NCI-H446 (cell line): Measurements from ENCODE around the gene ADD2.
"Not testable (repeated sequence)": the region's sequence is repeated elsewhere in the genome, so short reads cannot be mapped to it uniquely, and the experiment has no call there.

Experiments used
- DNase-seq, 2 experiments: peaks; one replicate each; lab custom pipeline; 2025; lab: John Stamatoyannopoulos, UW

Gene ADD2

GRCh38 chr2:70748002-70748784, 19.8 kb downstream of the ADD2 start:
- no peak for DNase-seq

GRCh38 chr2:70747284-70747683, 20.7 kb downstream of the ADD2 start:
- no peak for DNase-seq

GRCh38 chr2:70746094-70746974, 21.7 kb downstream of the ADD2 start:
- no peak for DNase-seq

GRCh38 chr2:70745276-70745825, 22.6 kb downstream of the ADD2 start:
- DNase-seq, result no peak

GRCh38 chr2:70744397-70744796, 23.6 kb downstream of the ADD2 start:
- DNase-seq, result no peak

GRCh38 chr2:70743677-70744076, 24.3 kb downstream of the ADD2 start:
- DNase-seq, result no peak

GRCh38 chr2:70743068-70743467, 24.9 kb downstream of the ADD2 start:
- no peak for DNase-seq

- DNase-seq, result not testable (repeated sequence)
Measured at GRCh38 chr2:70739492-70739891, 28.5 kb downstream of the ADD2 start.

- no peak for DNase-seq
Measured at GRCh38 chr2:70738159-70738558, 29.8 kb downstream of the ADD2 start.

GRCh38 chr2:70735071-70735470, 32.9 kb downstream of the ADD2 start:
- DNase-seq, result no peak

- no peak for DNase-seq
Measured at GRCh38 chr2:70733646-70734180, 34.3 kb downstream of the ADD2 start.

- DNase-seq, result no peak
Measured at GRCh38 chr2:70732766-70733645, 35.0 kb downstream of the ADD2 start.

GRCh38 chr2:70730730-70731129, 37.3 kb downstream of the ADD2 start:
- DNase-seq, result no peak

- no peak for DNase-seq
Measured at GRCh38 chr2:70729647-70730046, 38.4 kb downstream of the ADD2 start.

- DNase-seq, result no peak
Measured at GRCh38 chr2:70728128-70728527, 39.9 kb downstream of the ADD2 start.

GRCh38 chr2:70726947-70727725, 40.9 kb downstream of the ADD2 start:
- DNase-seq, result no peak

GRCh38 chr2:70725505-70725904, 42.5 kb downstream of the ADD2 start:
- DNase-seq, result no peak

GRCh38 chr2:70724366-70724765, 43.6 kb downstream of the ADD2 start:
- DNase-seq, result no peak

- no peak for DNase-seq
Measured at GRCh38 chr2:70723286-70723885, 44.6 kb downstream of the ADD2 start.

GRCh38 chr2:70720124-70720523, 47.9 kb downstream of the ADD2 start:
- no peak for DNase-seq
